Measurements from ENCODE around the gene ANTKMT. TPM values are rescaled to one million over a fixed set of nuclear protein-coding genes. Genes with fewer than 3 reads are reported as not detected.

ANTKMT gene
- total and polyA plus RNA-seq, 2 of the 4 experiments (the other 2 are of a cell fraction): 7.3 to 16.2 TPM

GRCh38 chr16:679814-680624 is 40.9 kb upstream of the ANTKMT start, which contains the start of gene STUB1:
Gene STUB1 (plus strand): TSS chr16:680410. CDS start chr16:680526, 116 bp downstream.
- H2BK20ac ChIP-seq (ENCODE audit: low read depth, low read length): no peak within 1 kb of the TSS
- H3K79me1 ChIP-seq (ENCODE audit: low read depth in 1 of 2, low read length in 2 of 2): peaks cover 9 to 44% of the 10 kb centered on the region in 2 experiments; a peak in 3 of 4 replicates
- peak within 1 kb of the TSS; percentile 76 for H3K14ac ChIP-seq (replicated peaks; ENCODE audit: low read depth, low read length)
- ChIA-PET POLR2A (ENCODE audit: unreplicated experiment) (no interaction called here), CTCF (no interaction called here)
- peak within 1 kb of the TSS; percentile 80 for H2AK5ac ChIP-seq (ENCODE audit: low read depth, low read length)
- H3K9ac ChIP-seq (ENCODE audit: low read depth, low read length): peak within 1 kb of the TSS; percentile 80
- peaks cover 26% of the 10 kb centered on the region for H3K4me1 ChIP-seq (ENCODE audit: control insufficient read depth, insufficient read depth, low read length)
- peak within 1 kb of the TSS; percentile 98 for H2AK9ac ChIP-seq (replicated peaks; ENCODE audit: low read depth, low read length, poor library complexity)
- H3K56ac ChIP-seq (ENCODE audit: extremely low read depth, insufficient read depth, low read length): no peak within 1 kb of the TSS
- ATAC-seq (ENCODE audit: low read depth) (peak; percentile 74), DNase-seq (peak; percentile 80)
- WGBS, 2 experiments (ENCODE audit: extremely low coverage in 2 of 2, insufficient read length in 1 of 2): 0% methylated on average over 31 of the region's 91 CpGs; no CpG with 5 or more reads in 1 of the 2 experiments
- H2BK5ac ChIP-seq (ENCODE audit: low read depth, low read length, poor library complexity, severe bottlenecking): peak within 1 kb of the TSS; percentile 81
- H4K8ac ChIP-seq (ENCODE audit: low read depth in 2 of 2, low read length in 2 of 2): peak within 1 kb of the TSS; percentile 86 to 100
- H3K4me3 ChIP-seq (ENCODE audit: insufficient read depth, low read depth, low read length): peak within 1 kb of the TSS; percentile 96
- peaks cover 35% of the 10 kb centered on the region for H4K20me1 ChIP-seq (ENCODE audit: insufficient read depth, low read length)
- H2BK15ac ChIP-seq (ENCODE audit: low read depth, low read length): no peak within 1 kb of the TSS; the same call in 2 of the 3 replicates
- H3K23ac ChIP-seq (ENCODE audit: low read depth, low read length): peak within 1 kb of the TSS; percentile 75
- H3K36me3 ChIP-seq (ENCODE audit: control insufficient read depth, insufficient read depth, low read length): peaks cover 22% of the 10 kb centered on the region
- H4K91ac ChIP-seq (ENCODE audit: insufficient read depth, low read depth, low read length): peak within 1 kb of the TSS; percentile 74
- H3K18ac ChIP-seq (ENCODE audit: low read depth, low read length): peak within 1 kb of the TSS; percentile 73
- peaks cover 15% of the 10 kb centered on the region for H3K9me1 ChIP-seq (ENCODE audit: insufficient read depth, low read length)
- in situ Hi-C loops (cut with MboI; ENCODE audit: low sequenced_read_pairs) (no loop called here), intact Hi-C loops (cut with micrococcal nuclease) (no loop called here), dilution Hi-C loops (cut with HindIII; ENCODE audit: low sequenced_read_pairs, unreplicated experiment) (no loop called here)
- peak within 1 kb of the TSS; percentile 88 for H3K27ac ChIP-seq (ENCODE audit: insufficient read depth, low read length)
- BruUV-seq (replicated peaks): no TSS peak
- peak within 1 kb of the TSS; percentile 98 for H3K4me2 ChIP-seq (ENCODE audit: low read depth, low read length)
- H2AFZ ChIP-seq (replicated peaks; ENCODE audit: low read length, poor library complexity): peak within 1 kb of the TSS; percentile 99
- peak within 1 kb of the TSS; percentile 83 for H3K4ac ChIP-seq (ENCODE audit: low read depth, low read length)
- no peaks in the 10 kb centered on the region for H3K9me3 ChIP-seq (ENCODE audit: control insufficient read depth, insufficient read depth, low read length)
- H2BK120ac ChIP-seq (ENCODE audit: low read depth, low read length): peak within 1 kb of the TSS; percentile 35; the same call in 1 of the 2 replicates
- peak within 1 kb of the TSS; percentile 86 for H4K5ac ChIP-seq (ENCODE audit: low read depth, low read length)
- TF ChIP-seq BHLHE40 (IDR thresholded peaks at IDR 0.05; ENCODE audit: low read depth, low read length) (peak; percentile 60), POLR2A (IDR thresholded peaks at IDR 0.05; ENCODE audit: low read depth, low read length) (peak; percentile 39), MAZ (IDR thresholded peaks at IDR 0.05; ENCODE audit: borderline replicate concordance, low read depth, low read length) (peak; percentile 85), CHD1 (IDR thresholded peaks at IDR 0.05; ENCODE audit: low read depth, low read length) (no peak), MAFK (IDR thresholded peaks at IDR 0.05; ENCODE audit: low read depth, low read length) (no peak), MXI1 (IDR thresholded peaks at IDR 0.05; ENCODE audit: borderline replicate concordance, low read depth, low read length) (peak; percentile 46; the same call in 1 of the 2 replicates)
- H3K27me3 ChIP-seq (ENCODE audit: control insufficient read depth, insufficient read depth, low read length): no peaks in the 10 kb centered on the region

Data from IMR-90 (cell line).